Suprapubic skin (tissue), 4 donors: ENCODE measurements around the gene RAB17. TPM values are rescaled to one million over a fixed set of nuclear protein-coding genes. Genes with fewer than 3 reads are reported as not detected.
A peak's percentile ranks its signal among the peaks of the same experiment; 100 is the strongest.

Experiments used
- DNase-seq, 2 donors: peaks; one replicate each; pipeline ENCODE4 v3.0.0-alpha.2; 2019; ENCODE audit warnings: low spot score in 2 of 2
- H3K27ac ChIP-seq: fragments of 200-600 bp; sonication (generic); one replicate; pipeline ENCODE4 v1.5.1; 2019
- H3K27me3 ChIP-seq: fragments of 200-600 bp; sonication (generic); one replicate; pipeline ENCODE4 v1.5.1; 2019
- H3K36me3 ChIP-seq: fragments of 200-600 bp; sonication (generic); one replicate; pipeline ENCODE4 v1.5.1; 2019
- H3K4me1 ChIP-seq: fragments of 200-600 bp; sonication (generic); one replicate; pipeline ENCODE4 v1.5.1; 2019
- H3K4me3 ChIP-seq: fragments of 200-600 bp; sonication (generic); one replicate; pipeline ENCODE4 v1.5.1; 2019; ENCODE audit warnings: mild to moderate bottlenecking
- H3K9me3 ChIP-seq: fragments of 200-600 bp; sonication (generic); one replicate; pipeline ENCODE4 v1.5.1; 2019
- EP300 ChIP-seq: sonication (generic); formaldehyde crosslinking; IDR thresholded peaks from one replicate; pipeline ENCODE4 v1.6.1; 2017; ENCODE audit warnings: antibody characterized with exemption
- POLR2A ChIP-seq, 2 donors: fragments of 450-650 bp; IDR thresholded peaks; one replicate each; pipeline ENCODE4 v1.6.1; 2017; ENCODE audit warnings: antibody characterized with exemption in 2 of 2, mild to moderate bottlenecking in 2 of 2, moderate library complexity in 2 of 2
- POLR2AphosphoS5 ChIP-seq, 3 donors: sonication (generic); formaldehyde crosslinking; IDR thresholded peaks; one replicate each; pipeline ENCODE4 v1.6.1; 2017; ENCODE audit warnings: antibody characterized with exemption in 3 of 3
- WGBS: methylation state at CpG from one replicate; pipeline ENCODE4 v1.1.5; 2018; 5-methylcytosine and 5-hydroxymethylcytosine counted together
- total RNA-seq, 4 donors: library from RNA; depleted of rRNA; stranded (reverse); fragments of >200 nt; gene quantifications; one replicate each; pipeline ENCODE4 v1.1.0, GENCODE V29; 2016
- TF ChIP-seq, protein P1 (sequence below), 2 donors: fragments of 200-600 bp in 1 of 2; fragments of 450-650 bp in 1 of 2; sonication (generic) in 1 of 2; IDR thresholded peaks; one replicate each; pipeline ENCODE4 v1.5.1; 2016 to 2019; ENCODE audit warnings: antibody characterized with exemption in 2 of 2, mild to moderate bottlenecking in 1 of 2, moderate library complexity in 1 of 2

The RAB17 gene
- total RNA-seq, 4 donors from 2014 or later = 3.3 to 8.5 (median 6.0) TPM

DNA sequence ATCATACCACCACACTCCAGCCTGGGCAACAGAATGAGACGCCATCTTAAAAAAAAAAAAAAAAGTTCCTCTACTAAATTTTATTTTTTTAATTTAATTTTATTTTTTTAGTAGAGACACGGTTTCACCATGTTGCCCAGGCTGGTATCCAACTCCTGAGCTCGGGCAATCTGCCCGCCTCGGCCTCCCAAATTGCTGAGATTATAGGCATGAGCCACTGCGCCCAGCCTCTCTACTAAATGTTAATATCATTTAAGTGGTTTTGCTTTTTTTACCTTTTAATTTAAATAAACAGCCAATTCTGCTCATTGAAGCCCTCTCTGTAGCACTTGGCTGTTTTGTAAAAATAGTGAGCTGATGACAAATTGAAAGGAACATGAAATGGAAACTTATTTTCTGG, 9.2 kb downstream of the RAB17 start:
- Histone ChIP-seq H3K4me3 (peak overlapping the region; percentile 9), H3K27me3 (no peaks in the 10 kb centered on the region), H3K27ac (no peak overlapping the region), H3K4me1 (peaks cover 15% of the 10 kb centered on the region), H3K9me3 (no peaks in the 10 kb centered on the region), H3K36me3 (no peaks in the 10 kb centered on the region)
- WGBS = 80% methylated on average over 6 of the region's 6 CpGs
- no peak for DNase-seq
- no peak for TF ChIP-seq POLR2A (IDR thresholded peaks at IDR 0.05)

DNA sequence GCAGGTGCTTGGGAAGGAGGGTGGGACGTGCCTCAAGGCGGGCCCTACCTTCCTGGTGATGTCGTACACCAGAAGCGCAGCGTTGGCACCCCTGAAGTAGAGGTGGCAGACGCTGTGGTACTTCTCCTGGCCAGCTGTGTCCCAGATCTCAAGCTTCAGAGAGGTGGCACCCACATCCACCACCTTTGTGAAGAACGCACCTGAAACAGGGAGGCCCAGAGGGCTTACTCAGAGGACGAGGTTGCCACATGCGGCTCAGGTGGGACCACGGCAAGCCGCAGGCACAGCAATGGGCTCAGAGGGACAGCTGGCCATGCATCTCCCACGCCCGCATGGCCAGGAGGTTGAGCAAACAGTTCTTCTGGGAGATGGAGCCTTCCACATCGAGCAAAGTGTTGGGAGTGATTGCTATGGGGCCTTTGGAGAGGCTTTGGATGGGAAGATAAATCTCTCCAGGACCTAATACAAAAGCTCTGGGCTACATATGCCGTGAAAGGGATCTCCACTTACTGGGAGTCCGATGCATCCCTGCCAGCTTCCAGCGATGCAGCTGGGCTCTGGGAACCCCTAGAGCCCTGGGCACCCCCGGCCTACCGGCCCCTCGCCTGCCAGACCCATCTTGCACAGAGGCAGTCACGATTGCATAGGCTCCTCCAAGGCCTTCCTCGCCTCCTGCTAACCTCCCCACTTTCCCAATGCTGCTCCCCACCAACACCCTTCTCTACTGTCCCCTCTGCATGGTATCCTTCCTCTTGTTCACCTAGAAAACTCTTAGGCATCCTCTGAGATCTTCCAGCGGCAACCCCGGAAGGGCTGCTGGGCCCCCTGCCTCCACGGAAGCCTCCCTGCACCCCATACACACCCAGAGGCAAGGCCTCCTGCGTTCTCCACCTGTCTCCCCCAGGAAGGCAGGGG, 12.3 kb downstream of the RAB17 start:
- Histone ChIP-seq H3K27ac (no peak overlapping the region), H3K36me3 (no peaks in the 10 kb centered on the region), H3K4me3 (no peak overlapping the region), H3K9me3 (no peaks in the 10 kb centered on the region), H3K4me1 (peaks cover 26% of the 10 kb centered on the region), H3K27me3 (no peaks in the 10 kb centered on the region)
- WGBS = 90% methylated on average over 21 of the region's 26 CpGs
- no peak for DNase-seq
- TF ChIP-seq, protein P1, sequence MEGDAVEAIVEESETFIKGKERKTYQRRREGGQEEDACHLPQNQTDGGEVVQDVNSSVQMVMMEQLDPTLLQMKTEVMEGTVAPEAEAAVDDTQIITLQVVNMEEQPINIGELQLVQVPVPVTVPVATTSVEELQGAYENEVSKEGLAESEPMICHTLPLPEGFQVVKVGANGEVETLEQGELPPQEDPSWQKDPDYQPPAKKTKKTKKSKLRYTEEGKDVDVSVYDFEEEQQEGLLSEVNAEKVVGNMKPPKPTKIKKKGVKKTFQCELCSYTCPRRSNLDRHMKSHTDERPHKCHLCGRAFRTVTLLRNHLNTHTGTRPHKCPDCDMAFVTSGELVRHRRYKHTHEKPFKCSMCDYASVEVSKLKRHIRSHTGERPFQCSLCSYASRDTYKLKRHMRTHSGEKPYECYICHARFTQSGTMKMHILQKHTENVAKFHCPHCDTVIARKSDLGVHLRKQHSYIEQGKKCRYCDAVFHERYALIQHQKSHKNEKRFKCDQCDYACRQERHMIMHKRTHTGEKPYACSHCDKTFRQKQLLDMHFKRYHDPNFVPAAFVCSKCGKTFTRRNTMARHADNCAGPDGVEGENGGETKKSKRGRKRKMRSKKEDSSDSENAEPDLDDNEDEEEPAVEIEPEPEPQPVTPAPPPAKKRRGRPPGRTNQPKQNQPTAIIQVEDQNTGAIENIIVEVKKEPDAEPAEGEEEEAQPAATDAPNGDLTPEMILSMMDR (IDR thresholded peaks at IDR 0.05) = no peak
- TF ChIP-seq EP300 (no peak), POLR2A (IDR thresholded peaks at IDR 0.05) (no peak), POLR2AphosphoS5 (IDR thresholded peaks at IDR 0.05) (no peak)

DNA sequence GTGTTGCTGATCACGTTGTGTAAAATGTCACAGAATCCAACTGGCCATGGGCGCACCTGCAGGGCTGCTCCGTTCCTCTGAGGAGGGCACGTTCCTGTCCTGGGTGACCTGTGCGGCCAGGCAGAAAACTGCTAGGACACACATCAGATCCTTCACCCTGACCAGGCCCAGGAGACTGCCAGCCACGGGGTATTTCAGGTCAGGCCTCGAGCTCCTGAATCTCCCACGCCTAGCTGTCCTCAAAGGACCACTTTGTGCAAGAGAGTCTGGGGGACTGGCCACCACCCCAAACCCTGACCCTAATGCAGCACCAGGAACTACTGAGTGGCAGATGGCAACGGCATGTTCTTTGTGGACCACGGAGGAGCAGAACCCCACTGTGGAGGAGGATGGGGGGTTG, 13.1 kb downstream of the RAB17 start:
- WGBS = 94% methylated on average over 8 of the region's 10 CpGs
- no peak for TF ChIP-seq EP300
- no peak for TF ChIP-seq POLR2AphosphoS5 (IDR thresholded peaks at IDR 0.05)
- TF ChIP-seq POLR2A (IDR thresholded peaks at IDR 0.05) = no peak
- TF ChIP-seq, protein P1 (IDR thresholded peaks at IDR 0.05) = no peak

DNA sequence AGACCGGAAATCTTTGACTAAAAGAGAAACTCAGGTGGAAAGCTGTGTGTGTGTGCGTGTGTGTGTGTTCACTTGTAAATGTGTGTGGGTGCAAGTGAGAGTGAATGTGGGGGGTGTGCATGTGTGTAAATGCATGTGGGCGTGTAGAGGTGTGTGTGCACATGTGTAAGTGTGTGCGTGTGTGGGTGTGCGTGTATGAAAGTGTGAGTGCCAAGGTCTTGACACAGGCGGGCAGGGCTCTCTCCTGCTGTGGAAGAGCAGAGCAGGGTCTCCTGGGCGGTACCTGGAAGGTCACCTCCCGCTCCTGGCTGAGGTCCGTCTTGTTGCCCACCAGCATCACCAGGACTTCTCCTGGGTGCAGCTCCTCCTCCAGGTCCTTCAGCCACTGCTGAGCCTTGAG, 13.6 kb downstream of the RAB17 start:
- Histone ChIP-seq H3K27me3 (no peaks in the 10 kb centered on the region), H3K27ac (no peak overlapping the region), H3K4me1 (peaks cover 26% of the 10 kb centered on the region), H3K36me3 (no peaks in the 10 kb centered on the region), H3K4me3 (no peak overlapping the region), H3K9me3 (no peaks in the 10 kb centered on the region)
- 93% methylated on average over 9 of the region's 9 CpGs for WGBS
- TF ChIP-seq POLR2AphosphoS5 (IDR thresholded peaks at IDR 0.05) (no peak), EP300 (no peak), POLR2A (IDR thresholded peaks at IDR 0.05) (no peak)
- TF ChIP-seq, protein P1 (IDR thresholded peaks at IDR 0.05) = no peak
- no peak for DNase-seq

More for the DNA sequence above, 13.1 kb downstream of the RAB17 start:
- no peaks in the 10 kb centered on the region for H3K36me3 ChIP-seq
- H3K27me3 ChIP-seq = no peaks in the 10 kb centered on the region
- H3K4me3 ChIP-seq = no peak overlapping the region
- no peaks in the 10 kb centered on the region for H3K9me3 ChIP-seq
- peaks cover 26% of the 10 kb centered on the region for H3K4me1 ChIP-seq
- no peak overlapping the region for H3K27ac ChIP-seq
- no peak for DNase-seq

DNA sequence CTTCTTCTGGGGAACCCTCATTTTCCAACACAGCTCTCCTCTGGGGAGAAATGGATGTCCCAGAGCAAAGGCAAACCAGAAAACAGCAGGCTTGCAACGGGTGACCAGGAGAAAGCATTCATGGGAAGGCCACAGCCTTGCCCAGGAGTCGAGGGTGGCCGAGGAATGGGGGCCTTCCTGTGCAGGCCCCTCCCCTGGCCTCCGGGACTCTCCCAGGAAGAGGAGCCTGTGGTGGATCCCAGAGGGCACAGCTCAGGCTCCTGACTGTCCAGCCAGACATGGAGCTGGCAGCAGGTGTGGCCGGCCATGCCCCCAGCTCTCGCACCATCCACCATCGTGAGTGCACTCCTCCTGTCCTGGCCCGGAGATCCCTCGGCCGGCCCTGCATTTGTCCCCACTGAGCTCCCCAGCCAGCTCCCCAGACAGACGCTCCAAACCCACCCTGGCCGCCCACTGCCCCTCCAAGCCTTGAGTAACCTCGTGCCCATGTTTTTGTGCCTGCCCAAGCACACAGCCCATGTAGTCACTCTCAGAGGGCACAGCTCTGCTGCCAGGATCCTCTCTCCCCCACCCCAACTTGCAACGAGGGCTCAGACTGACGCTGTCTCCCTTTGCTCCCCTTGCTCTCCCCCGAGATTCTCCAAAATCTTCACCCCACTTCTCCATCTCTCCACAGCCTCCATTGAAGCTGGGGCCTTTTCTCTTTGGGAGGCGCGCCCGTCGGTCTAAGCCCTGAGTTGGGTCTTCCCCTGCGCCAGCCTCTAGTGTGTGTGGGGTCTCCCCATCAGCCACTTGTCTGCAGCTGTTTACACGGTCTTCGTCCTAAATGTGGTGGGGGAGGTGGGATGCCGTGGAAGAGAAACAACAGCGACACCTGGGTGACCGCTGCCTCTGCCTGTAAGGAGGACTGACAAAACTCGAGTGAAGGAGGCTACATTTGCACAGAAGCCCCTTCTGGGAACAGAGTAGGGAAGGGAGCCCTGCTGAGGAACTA, 14.4 kb downstream of the RAB17 start:
- H3K27ac ChIP-seq = no peak overlapping the region
- H3K27me3 ChIP-seq = no peaks in the 10 kb centered on the region
- no peaks in the 10 kb centered on the region for H3K9me3 ChIP-seq
- TF ChIP-seq EP300 (no peak), POLR2A (IDR thresholded peaks at IDR 0.05) (no peak), POLR2AphosphoS5 (IDR thresholded peaks at IDR 0.05) (no peak)
- TF ChIP-seq, protein P1 (IDR thresholded peaks at IDR 0.05) = no peak
- WGBS = 91% methylated on average over 23 of the region's 27 CpGs
- no peak overlapping the region for H3K4me3 ChIP-seq
- H3K36me3 ChIP-seq = no peaks in the 10 kb centered on the region
- H3K4me1 ChIP-seq = peaks cover 22% of the 10 kb centered on the region
- DNase-seq = no peak
